ENCODE data around the gene MACROD2. TPM values are rescaled to one million over a fixed set of nuclear protein-coding genes. Genes with fewer than 3 reads are reported as not detected.

MACROD2 gene
- total RNA-seq, 4 donors from 2014 or later = 12.6 to 60.3 (median 18.9) TPM

- WGBS = 68% methylated on average over 4 of the region's 4 CpGs
- DNase-seq (ENCODE audit: low spot score in 2 of 2) = no peak
- no peak overlapping the region for H3K27ac ChIP-seq
- no peaks in the 10 kb centered on the region for H3K9me3 ChIP-seq
- H3K36me3 ChIP-seq = no peaks in the 10 kb centered on the region
- H3K4me3 ChIP-seq = no peak overlapping the region
- H3K4me1 ChIP-seq = peaks cover 13% of the 10 kb centered on the region
- TF ChIP-seq POLR2A (IDR thresholded peaks at IDR 0.05) (no peak), CTCF (IDR thresholded peaks at IDR 0.05) (no peak), POLR2AphosphoS5 (IDR thresholded peaks at IDR 0.05) (no peak), EP300 (IDR thresholded peaks at IDR 0.05) (no peak)
- H3K27me3 ChIP-seq = no peaks in the 10 kb centered on the region
Observed at GRCh38 chr20:14701326-14701725, 706.0 kb downstream of the MACROD2 start.

GRCh38 chr20:14706555-14706954, 711.2 kb downstream of the MACROD2 start:
- TF ChIP-seq EP300 (IDR thresholded peaks at IDR 0.05) (no peak), POLR2AphosphoS5 (IDR thresholded peaks at IDR 0.05) (no peak), CTCF (IDR thresholded peaks at IDR 0.05) (no peak), POLR2A (IDR thresholded peaks at IDR 0.05) (no peak)
- Histone ChIP-seq H3K27me3 (no peaks in the 10 kb centered on the region), H3K9me3 (no peaks in the 10 kb centered on the region), H3K27ac (no peak overlapping the region), H3K4me1 (peaks cover 2% of the 10 kb centered on the region), H3K4me3 (no peak overlapping the region), H3K36me3 (no peaks in the 10 kb centered on the region)
- DNase-seq (ENCODE audit: low spot score in 2 of 2) = no peak
- 77% methylated on average over 5 of the region's 5 CpGs for WGBS

GRCh38 chr20:14707026-14707680, 711.8 kb downstream of the MACROD2 start:
- WGBS = 94% methylated on average over 10 of the region's 10 CpGs
- H3K4me1 ChIP-seq = peaks cover 7% of the 10 kb centered on the region
- H3K4me3 ChIP-seq = no peak overlapping the region
- no peaks in the 10 kb centered on the region for H3K36me3 ChIP-seq
- no peak for DNase-seq (ENCODE audit: low spot score in 2 of 2)
- H3K27me3 ChIP-seq = no peaks in the 10 kb centered on the region
- no peaks in the 10 kb centered on the region for H3K9me3 ChIP-seq
- H3K27ac ChIP-seq = no peak overlapping the region
- TF ChIP-seq CTCF (IDR thresholded peaks at IDR 0.05) (no peak), POLR2A (IDR thresholded peaks at IDR 0.05) (no peak), POLR2AphosphoS5 (IDR thresholded peaks at IDR 0.05) (no peak), EP300 (IDR thresholded peaks at IDR 0.05) (no peak)

GRCh38 chr20:14707865-14708596, 712.7 kb downstream of the MACROD2 start:
- DNase-seq (ENCODE audit: low spot score in 2 of 2) = no peak
- TF ChIP-seq CTCF (IDR thresholded peaks at IDR 0.05) (no peak), POLR2AphosphoS5 (IDR thresholded peaks at IDR 0.05) (no peak), POLR2A (IDR thresholded peaks at IDR 0.05) (no peak), EP300 (IDR thresholded peaks at IDR 0.05) (no peak)
- Histone ChIP-seq H3K4me1 (peaks cover 7% of the 10 kb centered on the region), H3K27me3 (no peaks in the 10 kb centered on the region), H3K36me3 (no peaks in the 10 kb centered on the region), H3K9me3 (no peaks in the 10 kb centered on the region), H3K4me3 (no peak overlapping the region), H3K27ac (no peak overlapping the region)
- 57% methylated on average over 2 of the region's 2 CpGs for WGBS

- Histone ChIP-seq H3K36me3 (no peaks in the 10 kb centered on the region), H3K27me3 (no peaks in the 10 kb centered on the region), H3K9me3 (no peaks in the 10 kb centered on the region), H3K4me1 (peaks cover 7% of the 10 kb centered on the region), H3K4me3 (no peak overlapping the region), H3K27ac (no peak overlapping the region)
- WGBS = 67% methylated on average over 2 of the region's 2 CpGs
- no peak for DNase-seq (ENCODE audit: low spot score in 2 of 2)
- TF ChIP-seq POLR2AphosphoS5 (IDR thresholded peaks at IDR 0.05) (no peak), EP300 (IDR thresholded peaks at IDR 0.05) (no peak), POLR2A (IDR thresholded peaks at IDR 0.05) (no peak), CTCF (IDR thresholded peaks at IDR 0.05) (no peak)
Observed at GRCh38 chr20:14709439-14709838, 714.1 kb downstream of the MACROD2 start.

All from suprapubic skin (tissue), 4 donors.